Measurements from ENCODE around the gene CNTNAP5. TPM values are rescaled to one million over a fixed set of nuclear protein-coding genes. Genes with fewer than 3 reads are reported as not detected.

The CNTNAP5 gene
- total RNA-seq, 3 donors from 2014 or later (not counting 1 experiment from before 2014, with no cell fraction given) = not detected

GRCh38 chr2:124883595-124883994 lies 858.5 kb downstream of the CNTNAP5 start:
- no peak for TF ChIP-seq CTCF (IDR thresholded peaks at IDR 0.05)
- DNase-seq = no peak
- Mint-ChIP-seq H3K4me1 (no peaks in the 10 kb centered on the region), H3K27me3 (ENCODE audit: low read depth in 2 of 2) (no peaks in the 10 kb centered on the region), H3K27ac (no peak overlapping the region), H3K9me3 (peaks cover 17 to 19% of the 10 kb centered on the region in 2 donors), H3K4me3 (no peak overlapping the region), H3K36me3 (no peaks in the 10 kb centered on the region)
- Histone ChIP-seq H3K36me3 (ENCODE audit: control insufficient read depth, insufficient read depth, low read length) (no peaks in the 10 kb centered on the region), H3K4me1 (ENCODE audit: control insufficient read depth, insufficient read depth, low read length) (no peaks in the 10 kb centered on the region), H3K4me3 (ENCODE audit: low read length) (no peak overlapping the region), H3K27me3 (ENCODE audit: control insufficient read depth, insufficient read depth, low read length) (no peaks in the 10 kb centered on the region), H3K27ac (ENCODE audit: low read length) (no peak overlapping the region), H3K9me3 (ENCODE audit: control insufficient read depth, insufficient read depth, low read length) (no peaks in the 10 kb centered on the region)
- peak in 1 of 3 donors; percentile 21 for ATAC-seq
- 80% methylated on average over 5 of the region's 5 CpGs for WGBS (ENCODE audit: insufficient coverage)
- intact Hi-C loops (cut with micrococcal nuclease) = no loop called here

- WGBS (ENCODE audit: insufficient coverage) = 100% methylated on average over 1 of the region's 2 CpGs
- H3K4me1 ChIP-seq (ENCODE audit: control insufficient read depth, insufficient read depth, low read length) = no peaks in the 10 kb centered on the region
- H3K27ac ChIP-seq (ENCODE audit: low read length) = no peak overlapping the region
- ATAC-seq (no peak), DNase-seq (no peak)
- Mint-ChIP-seq H3K9me3 (peaks cover 15 to 19% of the 10 kb centered on the region in 2 donors), H3K4me3 (no peak overlapping the region), H3K4me1 (no peaks in the 10 kb centered on the region), H3K27me3 (ENCODE audit: low read depth in 2 of 2) (no peaks in the 10 kb centered on the region), H3K36me3 (no peaks in the 10 kb centered on the region), H3K27ac (no peak overlapping the region)
- no peaks in the 10 kb centered on the region for H3K36me3 ChIP-seq (ENCODE audit: control insufficient read depth, insufficient read depth, low read length)
- H3K27me3 ChIP-seq (ENCODE audit: control insufficient read depth, insufficient read depth, low read length) = no peaks in the 10 kb centered on the region
- H3K4me3 ChIP-seq (ENCODE audit: low read length) = no peak overlapping the region
- no peaks in the 10 kb centered on the region for H3K9me3 ChIP-seq (ENCODE audit: control insufficient read depth, insufficient read depth, low read length)
- intact Hi-C loops (cut with micrococcal nuclease) = no loop called here
- no peak for TF ChIP-seq CTCF (IDR thresholded peaks at IDR 0.05)
These were observed 859.2 kb downstream of the CNTNAP5 start for GRCh38 chr2:124884315-124884714.

GRCh38 chr2:124886216-124886615 lies 861.1 kb downstream of the CNTNAP5 start:
- no peaks in the 10 kb centered on the region for H3K36me3 ChIP-seq (ENCODE audit: control insufficient read depth, insufficient read depth, low read length)
- H3K4me1 ChIP-seq (ENCODE audit: control insufficient read depth, insufficient read depth, low read length) = no peaks in the 10 kb centered on the region
- no peaks in the 10 kb centered on the region for H3K36me3 Mint-ChIP-seq
- intact Hi-C loops (cut with micrococcal nuclease) = no loop called here
- H3K4me3 Mint-ChIP-seq = no peak overlapping the region
- no peak overlapping the region for H3K27ac Mint-ChIP-seq
- DNase-seq (no peak), ATAC-seq (no peak)
- no peak overlapping the region for H3K27ac ChIP-seq (ENCODE audit: low read length)
- no peaks in the 10 kb centered on the region for H3K27me3 Mint-ChIP-seq (ENCODE audit: low read depth in 2 of 2)
- TF ChIP-seq CTCF (IDR thresholded peaks at IDR 0.05) = no peak
- H3K4me3 ChIP-seq (ENCODE audit: low read length) = no peak overlapping the region
- no peaks in the 10 kb centered on the region for H3K9me3 ChIP-seq (ENCODE audit: control insufficient read depth, insufficient read depth, low read length)
- no peaks in the 10 kb centered on the region for H3K27me3 ChIP-seq (ENCODE audit: control insufficient read depth, insufficient read depth, low read length)
- peaks cover 13 to 14% of the 10 kb centered on the region in 2 donors for H3K9me3 Mint-ChIP-seq
- no peaks in the 10 kb centered on the region for H3K4me1 Mint-ChIP-seq

- DNase-seq (no peak), ATAC-seq (no peak)
- H3K27ac Mint-ChIP-seq = no peak overlapping the region
- H3K27ac ChIP-seq (ENCODE audit: low read length) = no peak overlapping the region
- H3K9me3 ChIP-seq (ENCODE audit: control insufficient read depth, insufficient read depth, low read length) = no peaks in the 10 kb centered on the region
- H3K4me3 ChIP-seq (ENCODE audit: low read length) = no peak overlapping the region
- intact Hi-C loops (cut with micrococcal nuclease) = no loop called here
- no peak overlapping the region for H3K4me3 Mint-ChIP-seq
- no peak for TF ChIP-seq CTCF (IDR thresholded peaks at IDR 0.05)
- WGBS (ENCODE audit: insufficient coverage) = 59% methylated on average over 3 of the region's 3 CpGs
- H3K36me3 Mint-ChIP-seq = no peaks in the 10 kb centered on the region
- H3K9me3 Mint-ChIP-seq = peaks cover 14 to 16% of the 10 kb centered on the region in 2 donors
- H3K4me1 ChIP-seq (ENCODE audit: control insufficient read depth, insufficient read depth, low read length) = no peaks in the 10 kb centered on the region
- no peaks in the 10 kb centered on the region for H3K4me1 Mint-ChIP-seq
- no peaks in the 10 kb centered on the region for H3K27me3 ChIP-seq (ENCODE audit: control insufficient read depth, insufficient read depth, low read length)
- no peaks in the 10 kb centered on the region for H3K36me3 ChIP-seq (ENCODE audit: control insufficient read depth, insufficient read depth, low read length)
- no peaks in the 10 kb centered on the region for H3K27me3 Mint-ChIP-seq (ENCODE audit: low read depth in 2 of 2)
These were observed 862.4 kb downstream of the CNTNAP5 start for GRCh38 chr2:124887466-124887865.

Data from natural killer cell (primary cell).